K562 (cell line): ENCODE results near the gene NECTIN1. TPM values are rescaled to one million over a fixed set of nuclear protein-coding genes. Genes with fewer than 3 reads are reported as not detected.

ENCODE experiments used
- LARP7 ChIP-seq: fragments of 450-650 bp; IDR thresholded peaks from 2 replicates; pipeline ENCODE4 v1.6.1; 2016
- TBL1XR1 ChIP-seq, 2 experiments: IDR thresholded peaks; 2 replicates each; pipeline ENCODE4 v1.6.1; 2012; ENCODE audit warnings: improper control_type of control experiment in 2 of 2, low read length in 2 of 2, mild to moderate bottlenecking in 1 of 2
- polyA plus RNA-seq, 8 experiments: library from polyadenylated mRNA; depleted of rRNA in 4 of 8; stranded (reverse) in 5 of 8; unstranded in 3 of 8; fragments of >200 nt; fragmentation: Nextera tagmentation in 2 of 8; fragmentation: Illumina TruSeq in 1 of 8; extraction: Ambion mirVana in 2 of 8; extraction: Trizol in 1 of 8; gene quantifications; 2 replicates each; pipeline versions ENCODE4 v1.2.1 to v1.2.3, GENCODE V29; 2011 to 2014; ENCODE audit warnings: inconsistent platforms in 1 of 8, missing spikeins in 1 of 8
- total RNA-seq, 7 experiments: library from RNA; depleted of rRNA in 6 of 7; stranded (reverse); fragments of >200 nt in 6 of 7; fragmentation: Illumina TruSeq in 2 of 7; extraction: Trizol in 2 of 7; gene quantifications; 2 replicates each; pipeline versions ENCODE4 v1.2.1 to v1.2.3, GENCODE V29; 2011 to 2021; ENCODE audit warnings: low replicate concordance in 1 of 7
- TF ChIP-seq, protein P1 (sequence below), 2 experiments: fragments of 450-650 bp in 1 of 2; sonication (generic) in 1 of 2; formaldehyde crosslinking in 1 of 2; IDR thresholded peaks; 2 replicates each; pipeline versions ENCODE4 v1.7.1 to v1.9.0; 2016 to 2022; ENCODE audit warnings: inconsistent platforms in 1 of 2, mild to moderate bottlenecking in 1 of 2, missing genetic modification reagents in 1 of 2

NECTIN1 gene
- total and polyA plus RNA-seq, 9 of the 15 experiments (the other 6 are each of a cell fraction or from before 2014, with no cell fraction given): 0.09 to 0.53 (median 0.23) TPM; not detected in 2

DNA sequence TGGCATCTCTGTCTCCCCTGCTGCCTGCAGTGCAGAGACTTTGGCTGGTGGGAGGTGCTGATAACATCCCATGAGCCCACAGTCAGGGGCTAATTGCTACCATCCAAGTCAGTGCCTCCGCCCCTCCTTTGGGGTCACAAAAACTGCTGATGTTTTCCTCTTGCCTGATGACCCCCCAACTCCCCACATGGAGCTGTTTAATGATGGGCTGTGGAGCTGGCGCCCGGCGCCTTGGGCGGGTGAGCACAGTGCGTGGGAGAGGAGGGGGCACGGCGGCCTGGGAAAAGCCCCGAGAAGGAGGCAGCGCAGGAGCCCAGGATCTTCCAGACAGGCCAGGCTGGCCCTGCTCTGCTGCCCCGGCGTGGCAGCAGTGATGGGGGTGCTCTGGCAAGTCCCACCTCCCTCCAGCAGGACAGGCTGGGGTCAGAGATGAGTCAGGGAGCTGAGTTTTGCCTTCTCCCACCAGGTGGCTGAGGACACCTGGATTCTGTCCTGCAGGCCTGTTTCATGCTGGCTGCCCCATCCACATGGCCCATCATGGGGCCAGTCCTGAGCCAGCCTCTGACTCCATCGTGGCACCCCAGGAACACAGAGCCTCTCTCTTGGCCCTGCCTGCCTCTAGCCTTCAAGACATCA, 43.8 kb downstream of the NECTIN1 start (continued):
- TF ChIP-seq, protein P1, sequence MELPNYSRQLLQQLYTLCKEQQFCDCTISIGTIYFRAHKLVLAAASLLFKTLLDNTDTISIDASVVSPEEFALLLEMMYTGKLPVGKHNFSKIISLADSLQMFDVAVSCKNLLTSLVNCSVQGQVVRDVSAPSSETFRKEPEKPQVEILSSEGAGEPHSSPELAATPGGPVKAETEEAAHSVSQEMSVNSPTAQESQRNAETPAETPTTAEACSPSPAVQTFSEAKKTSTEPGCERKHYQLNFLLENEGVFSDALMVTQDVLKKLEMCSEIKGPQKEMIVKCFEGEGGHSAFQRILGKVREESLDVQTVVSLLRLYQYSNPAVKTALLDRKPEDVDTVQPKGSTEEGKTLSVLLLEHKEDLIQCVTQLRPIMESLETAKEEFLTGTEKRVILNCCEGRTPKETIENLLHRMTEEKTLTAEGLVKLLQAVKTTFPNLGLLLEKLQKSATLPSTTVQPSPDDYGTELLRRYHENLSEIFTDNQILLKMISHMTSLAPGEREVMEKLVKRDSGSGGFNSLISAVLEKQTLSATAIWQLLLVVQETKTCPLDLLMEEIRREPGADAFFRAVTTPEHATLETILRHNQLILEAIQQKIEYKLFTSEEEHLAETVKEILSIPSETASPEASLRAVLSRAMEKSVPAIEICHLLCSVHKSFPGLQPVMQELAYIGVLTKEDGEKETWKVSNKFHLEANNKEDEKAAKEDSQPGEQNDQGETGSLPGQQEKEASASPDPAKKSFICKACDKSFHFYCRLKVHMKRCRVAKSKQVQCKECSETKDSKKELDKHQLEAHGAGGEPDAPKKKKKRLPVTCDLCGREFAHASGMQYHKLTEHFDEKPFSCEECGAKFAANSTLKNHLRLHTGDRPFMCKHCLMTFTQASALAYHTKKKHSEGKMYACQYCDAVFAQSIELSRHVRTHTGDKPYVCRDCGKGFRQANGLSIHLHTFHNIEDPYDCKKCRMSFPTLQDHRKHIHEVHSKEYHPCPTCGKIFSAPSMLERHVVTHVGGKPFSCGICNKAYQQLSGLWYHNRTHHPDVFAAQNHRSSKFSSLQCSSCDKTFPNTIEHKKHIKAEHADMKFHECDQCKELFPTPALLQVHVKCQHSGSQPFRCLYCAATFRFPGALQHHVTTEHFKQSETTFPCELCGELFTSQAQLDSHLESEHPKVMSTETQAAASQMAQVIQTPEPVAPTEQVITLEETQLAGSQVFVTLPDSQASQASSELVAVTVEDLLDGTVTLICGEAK (IDR thresholded peaks at IDR 0.05): no peak
- TF ChIP-seq, protein P1 (CRISPR knock-in tag; IDR thresholded peaks at IDR 0.05): no peak
- TF ChIP-seq TBL1XR1 (IDR thresholded peaks at IDR 0.05; ENCODE audit: low read length in 2 of 2) (no peak), LARP7 (no peak)
